PFSK-1 (cell line): ENCODE data around the gene HOXC4.

Source experiments
- POLR2AphosphoS5 ChIP-seq: IDR thresholded peaks from 2 replicates; pipeline ENCODE4 v1.6.1; 2012; ENCODE audit warnings: low read depth, mild to moderate bottlenecking, control low read depth, low read length, moderate library complexity
- SIN3A ChIP-seq: IDR thresholded peaks from 2 replicates; pipeline ENCODE4 v1.6.1; 2012; ENCODE audit warnings: mild to moderate bottlenecking, low read length, moderate library complexity, borderline replicate concordance; ENCODE audit not compliant: insufficient read depth
- TAF1 ChIP-seq: IDR thresholded peaks from 2 replicates; pipeline ENCODE4 v1.6.1; 2012; ENCODE audit warnings: low read length, control low read depth, borderline replicate concordance; ENCODE audit not compliant: insufficient read depth
- TF ChIP-seq, protein P1 (sequence below), 2 experiments: IDR thresholded peaks; 2 replicates each; pipeline versions ENCODE4 v1.6.1 to v1.8.0; 2011 to 2012; ENCODE audit warnings: low read depth in 2 of 2, low read length in 2 of 2, control low read depth in 1 of 2, inconsistent platforms in 1 of 2, mild to moderate bottlenecking in 1 of 2, moderate library complexity in 1 of 2; ENCODE audit not compliant: insufficient read depth in 1 of 2

DNA sequence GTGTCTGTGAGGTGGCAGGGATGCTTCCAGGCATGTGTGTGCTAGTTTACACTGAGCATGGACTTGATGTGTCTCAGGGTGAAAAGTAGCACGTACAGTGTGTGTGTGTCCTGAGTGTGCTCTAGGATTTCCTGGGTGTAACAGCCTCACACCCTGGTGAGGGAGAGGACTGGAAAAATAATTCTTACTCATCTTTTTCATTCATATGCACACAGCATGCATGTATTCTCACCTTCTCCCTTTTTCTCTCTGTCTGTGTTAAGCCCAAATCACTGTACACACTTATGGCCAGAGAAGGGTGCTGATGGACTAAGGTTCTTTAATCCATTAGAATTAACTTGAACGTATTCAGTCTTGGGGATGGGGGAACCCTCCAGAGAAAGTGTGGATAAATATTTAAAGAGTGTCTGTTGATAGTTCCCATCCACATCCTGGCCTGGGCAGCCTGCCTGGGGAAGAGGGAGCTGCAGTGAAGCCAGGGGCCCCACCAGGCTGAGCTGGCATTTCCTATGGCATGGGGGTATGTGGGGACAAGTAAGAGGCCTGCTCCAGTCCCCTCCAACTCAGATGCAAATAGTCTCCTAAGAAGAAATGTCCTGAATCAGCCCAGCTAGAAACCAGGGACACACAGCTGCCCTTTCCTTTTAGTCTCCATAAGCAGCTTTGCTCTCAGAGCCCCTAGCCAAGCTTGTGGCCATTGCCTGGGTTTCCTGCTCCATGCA, 45.9 kb upstream of the HOXC4 start:
- no peak for TF ChIP-seq POLR2AphosphoS5
- no peak for TF ChIP-seq SIN3A
- TF ChIP-seq, protein P1, sequence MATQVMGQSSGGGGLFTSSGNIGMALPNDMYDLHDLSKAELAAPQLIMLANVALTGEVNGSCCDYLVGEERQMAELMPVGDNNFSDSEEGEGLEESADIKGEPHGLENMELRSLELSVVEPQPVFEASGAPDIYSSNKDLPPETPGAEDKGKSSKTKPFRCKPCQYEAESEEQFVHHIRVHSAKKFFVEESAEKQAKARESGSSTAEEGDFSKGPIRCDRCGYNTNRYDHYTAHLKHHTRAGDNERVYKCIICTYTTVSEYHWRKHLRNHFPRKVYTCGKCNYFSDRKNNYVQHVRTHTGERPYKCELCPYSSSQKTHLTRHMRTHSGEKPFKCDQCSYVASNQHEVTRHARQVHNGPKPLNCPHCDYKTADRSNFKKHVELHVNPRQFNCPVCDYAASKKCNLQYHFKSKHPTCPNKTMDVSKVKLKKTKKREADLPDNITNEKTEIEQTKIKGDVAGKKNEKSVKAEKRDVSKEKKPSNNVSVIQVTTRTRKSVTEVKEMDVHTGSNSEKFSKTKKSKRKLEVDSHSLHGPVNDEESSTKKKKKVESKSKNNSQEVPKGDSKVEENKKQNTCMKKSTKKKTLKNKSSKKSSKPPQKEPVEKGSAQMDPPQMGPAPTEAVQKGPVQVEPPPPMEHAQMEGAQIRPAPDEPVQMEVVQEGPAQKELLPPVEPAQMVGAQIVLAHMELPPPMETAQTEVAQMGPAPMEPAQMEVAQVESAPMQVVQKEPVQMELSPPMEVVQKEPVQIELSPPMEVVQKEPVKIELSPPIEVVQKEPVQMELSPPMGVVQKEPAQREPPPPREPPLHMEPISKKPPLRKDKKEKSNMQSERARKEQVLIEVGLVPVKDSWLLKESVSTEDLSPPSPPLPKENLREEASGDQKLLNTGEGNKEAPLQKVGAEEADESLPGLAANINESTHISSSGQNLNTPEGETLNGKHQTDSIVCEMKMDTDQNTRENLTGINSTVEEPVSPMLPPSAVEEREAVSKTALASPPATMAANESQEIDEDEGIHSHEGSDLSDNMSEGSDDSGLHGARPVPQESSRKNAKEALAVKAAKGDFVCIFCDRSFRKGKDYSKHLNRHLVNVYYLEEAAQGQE (IDR thresholded peaks at IDR 0.05; ENCODE audit: insufficient read depth in 1 of 2, low read depth in 2 of 2, low read length in 2 of 2) = no peak
- no peak for TF ChIP-seq TAF1
